Body of pancreas (tissue), 4 donors: ENCODE data around the gene TMEM129.

Experiments used
- CTCF ChIP-seq, 7 experiments: fragments of 450-650 bp in 4 of 7; fragments of 200-600 bp in 3 of 7; sonication (generic) in 3 of 7; IDR thresholded peaks; one replicate each; pipeline ENCODE4 v1.5.1; 2016 to 2019; ENCODE audit warnings: antibody characterized with exemption in 7 of 7
- POLR2A ChIP-seq, 3 donors: fragments of 450-650 bp; IDR thresholded peaks; one replicate each; pipeline ENCODE4 v1.6.1; 2016; ENCODE audit warnings: antibody characterized with exemption in 3 of 3, mild to moderate bottlenecking in 2 of 3

GRCh38 chr4:1730532-1731135 is 9.5 kb upstream of the TMEM129 start:
- TF ChIP-seq CTCF (IDR thresholded peaks at IDR 0.05) (no peak), POLR2A (IDR thresholded peaks at IDR 0.05) (no peak)
